HG02870 (cell line): Measurements from ENCODE around the gene TMTC2.
"Not testable (repeated sequence)": the region's sequence is repeated elsewhere in the genome, so short reads cannot be mapped to it uniquely, and the experiment has no call there.

Source experiments
- ATAC-seq: cut with Tn5 transposase; IDR thresholded peaks from one replicate; pipeline ENCODE4 v1.9.1; 2021; ENCODE audit warnings: mild to moderate bottlenecking, moderate library complexity; ENCODE audit not compliant: unreplicated experiment

Gene TMTC2

DNA sequence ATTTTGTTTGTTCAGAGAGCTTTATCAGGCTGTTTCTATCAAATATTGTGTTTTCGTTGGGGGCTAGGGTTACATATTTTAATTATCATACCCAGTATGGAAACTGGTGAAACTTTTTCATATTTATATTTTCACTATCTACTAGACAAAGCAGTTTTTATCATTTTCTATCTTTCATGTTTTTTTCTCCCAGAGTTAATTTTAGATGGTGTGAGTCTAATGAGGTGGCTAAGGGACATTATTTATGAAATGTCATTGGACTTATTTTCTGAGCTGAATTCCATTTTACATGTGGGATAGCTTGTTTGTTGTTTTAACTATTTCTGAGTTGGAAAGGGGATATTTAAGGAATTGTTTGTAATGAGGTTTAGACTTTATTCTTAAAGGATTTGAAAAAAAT, 100.3 kb downstream of the TMTC2 start:
- no peak for ATAC-seq

DNA sequence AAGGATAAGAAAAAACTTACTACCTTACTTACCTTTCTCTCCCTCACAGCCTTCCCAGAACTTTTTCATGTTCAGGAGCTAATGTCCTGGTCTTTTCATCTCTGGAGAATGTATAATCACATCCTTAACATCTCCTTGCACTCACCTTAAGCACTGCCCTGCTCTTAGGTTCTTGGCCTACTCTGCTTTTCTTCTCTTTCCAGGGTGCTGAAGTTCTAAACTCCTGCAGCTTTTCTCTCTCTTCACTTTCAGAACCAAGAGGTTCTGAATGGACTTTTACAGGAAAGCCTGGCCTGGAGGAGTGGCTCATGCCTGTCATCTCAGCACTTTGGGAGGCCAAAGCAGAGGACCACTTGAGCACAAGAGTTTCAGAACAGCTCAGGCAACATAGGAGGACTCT, 101.9 kb downstream of the TMTC2 start:
- ATAC-seq, result no peak

- ATAC-seq, result no peak
Measured at GRCh38 chr12:82789674-82790073, 103.0 kb downstream of the TMTC2 start.

- no peak for ATAC-seq
Measured at GRCh38 chr12:82793751-82794281, 107.1 kb downstream of the TMTC2 start.

GRCh38 chr12:82797480-82797879, 110.8 kb downstream of the TMTC2 start:
- no peak for ATAC-seq

DNA sequence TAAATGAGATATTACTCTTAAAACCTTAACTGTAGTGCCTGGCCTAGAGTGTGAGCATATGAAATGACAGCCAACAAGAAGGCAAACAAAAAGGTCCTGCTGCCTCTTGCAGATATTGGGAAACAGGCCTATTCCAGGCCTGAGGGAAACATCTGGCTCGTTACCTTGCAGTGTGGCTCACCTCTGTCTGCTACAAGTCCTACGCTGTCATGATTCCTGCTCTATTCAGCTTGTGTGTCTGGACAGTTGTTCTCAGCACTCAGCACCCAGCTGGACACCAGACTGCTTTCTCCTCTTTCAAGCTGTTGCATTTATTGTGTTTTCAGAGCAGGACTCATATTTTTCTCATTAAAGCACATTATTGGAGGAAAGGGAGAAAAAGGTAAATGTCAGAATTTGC, 113.5 kb downstream of the TMTC2 start:
- ATAC-seq, result no peak

DNA sequence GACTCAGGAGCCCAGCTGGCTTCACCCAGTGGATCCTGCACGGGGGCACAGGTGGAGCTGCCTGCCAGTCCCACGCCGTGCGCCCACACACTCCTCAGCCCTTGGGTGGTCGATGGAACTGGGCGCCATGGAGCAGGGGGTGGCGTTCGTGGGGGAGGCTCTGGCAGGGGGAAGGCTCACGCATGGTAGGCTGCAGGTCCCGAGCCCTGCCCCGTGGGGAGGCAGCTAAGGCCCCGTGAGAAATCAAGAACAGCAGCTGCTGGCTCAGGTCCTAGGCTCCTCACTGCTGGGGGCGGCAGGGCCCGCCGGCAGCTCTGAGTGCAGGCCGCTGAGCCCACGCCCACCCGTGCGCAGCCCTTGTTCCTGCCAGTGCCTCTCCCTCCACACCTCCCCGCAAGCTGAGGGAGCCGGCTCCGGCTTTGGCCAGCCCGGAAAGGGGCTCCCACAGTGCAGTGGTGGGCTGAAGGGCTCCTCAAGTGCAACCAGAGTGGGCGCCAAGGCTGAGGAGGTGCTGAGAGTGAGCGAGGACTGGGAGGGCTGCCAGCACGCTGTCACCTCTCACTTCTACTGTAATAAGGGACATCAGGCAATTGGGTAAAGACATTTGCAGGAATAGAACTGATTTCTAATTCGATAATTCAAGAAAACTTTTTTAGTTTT, 115.4 kb downstream of the TMTC2 start:
- no peak for ATAC-seq

- no peak for ATAC-seq
Measured at GRCh38 chr12:82803201-82803600, 116.5 kb downstream of the TMTC2 start.

- ATAC-seq, result no peak
Measured at GRCh38 chr12:82804601-82805000, 117.9 kb downstream of the TMTC2 start.

DNA sequence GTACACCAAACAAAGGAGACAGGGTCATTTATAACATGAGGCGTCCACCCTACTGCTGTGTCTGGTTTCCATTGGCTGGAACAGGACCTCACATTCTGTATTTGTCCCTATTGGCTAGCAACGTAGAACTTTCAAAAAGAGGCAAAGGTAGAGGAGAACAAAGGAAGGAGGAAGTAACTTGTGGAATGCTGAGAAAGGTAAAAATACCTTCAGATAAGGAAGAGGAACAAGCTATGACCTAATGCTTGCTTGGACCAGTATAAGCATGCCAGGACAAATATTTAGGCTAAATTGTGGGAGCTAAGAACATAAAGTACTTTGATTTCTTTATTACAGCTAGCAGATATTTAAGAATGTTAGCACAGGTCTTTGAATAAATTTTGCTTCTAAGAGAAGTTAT, 118.3 kb downstream of the TMTC2 start:
- ATAC-seq, result not testable (repeated sequence)

DNA sequence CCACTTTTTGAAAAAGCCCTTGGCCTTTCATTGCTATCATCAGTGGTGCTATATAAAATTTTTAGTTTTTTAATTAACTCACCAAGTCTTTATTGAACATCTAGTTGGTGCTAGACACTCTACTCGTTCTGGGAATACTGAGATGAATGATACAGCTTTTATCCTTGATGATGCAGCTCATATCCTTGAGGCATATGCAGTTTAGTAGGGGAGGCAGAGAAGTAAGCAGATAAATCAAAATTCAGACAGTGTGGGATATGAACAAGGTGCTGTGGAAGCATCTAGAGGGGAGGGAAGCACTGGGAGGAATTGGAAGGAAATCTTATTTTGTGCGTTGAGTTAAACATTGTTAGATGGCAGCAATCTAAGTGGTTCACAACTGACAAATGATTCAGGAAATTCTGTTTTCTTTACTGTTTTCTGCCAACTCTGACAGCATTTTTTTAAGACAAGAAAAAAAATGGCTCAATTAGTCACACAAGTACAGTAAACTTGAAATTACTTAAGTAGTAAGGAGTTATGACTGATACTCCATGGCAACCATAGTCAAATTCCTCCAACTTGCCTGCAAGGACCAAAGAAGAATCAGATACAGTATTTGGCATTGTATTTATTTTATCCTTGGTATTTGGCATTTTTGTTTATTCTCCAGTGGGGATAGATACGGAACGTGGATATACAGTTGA, 119.2 kb downstream of the TMTC2 start:
- no peak for ATAC-seq

DNA sequence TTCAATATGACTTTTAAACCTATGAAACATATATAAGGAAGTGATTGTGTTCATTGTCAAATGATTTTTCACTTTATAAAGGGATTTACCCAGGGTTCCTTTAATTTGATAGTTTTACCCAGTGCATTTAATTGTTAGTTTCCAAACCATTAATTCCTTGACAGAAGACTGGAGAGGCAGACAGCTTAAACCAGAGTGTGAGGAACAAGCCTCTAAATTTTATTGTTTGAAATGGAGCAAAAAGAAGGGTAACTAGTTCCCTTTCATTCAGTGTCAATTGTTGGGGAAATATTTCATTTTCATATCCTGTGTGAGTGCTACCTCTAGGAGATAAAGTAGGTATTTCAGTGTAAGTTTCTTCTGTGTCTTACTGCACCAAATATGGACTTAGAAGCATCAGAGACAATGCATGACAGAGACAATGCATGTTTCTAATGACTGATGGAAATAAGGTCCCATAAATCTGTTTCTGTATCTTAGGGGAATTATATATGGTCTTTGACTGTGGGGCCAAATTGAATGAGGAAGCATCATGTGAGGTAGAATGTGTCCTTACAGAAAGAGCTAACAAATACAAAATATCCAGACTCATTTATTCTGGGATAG, 120.5 kb downstream of the TMTC2 start:
- no peak for ATAC-seq

DNA sequence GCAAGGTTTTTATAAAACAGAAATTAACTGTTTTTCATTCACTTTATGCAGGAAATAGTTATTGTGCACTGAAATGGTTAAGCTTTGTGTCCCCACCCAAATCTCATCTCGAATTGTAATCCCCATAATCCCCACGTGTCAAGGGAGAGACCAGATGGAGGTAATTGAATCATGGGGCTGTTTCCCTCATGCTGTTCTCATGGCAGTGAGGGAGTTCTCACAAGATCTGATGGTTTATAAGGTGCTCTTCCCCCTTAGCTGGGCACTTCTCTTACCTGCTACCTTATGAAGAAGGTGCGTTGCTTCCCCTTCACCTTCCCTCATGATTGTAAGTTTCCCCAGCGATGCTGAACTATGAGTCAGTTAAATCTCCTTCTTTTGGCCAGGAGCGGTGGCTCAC, 123.9 kb downstream of the TMTC2 start:
- no peak for ATAC-seq

GRCh38 chr12:82817368-82817767, 130.7 kb downstream of the TMTC2 start:
- no peak for ATAC-seq

DNA sequence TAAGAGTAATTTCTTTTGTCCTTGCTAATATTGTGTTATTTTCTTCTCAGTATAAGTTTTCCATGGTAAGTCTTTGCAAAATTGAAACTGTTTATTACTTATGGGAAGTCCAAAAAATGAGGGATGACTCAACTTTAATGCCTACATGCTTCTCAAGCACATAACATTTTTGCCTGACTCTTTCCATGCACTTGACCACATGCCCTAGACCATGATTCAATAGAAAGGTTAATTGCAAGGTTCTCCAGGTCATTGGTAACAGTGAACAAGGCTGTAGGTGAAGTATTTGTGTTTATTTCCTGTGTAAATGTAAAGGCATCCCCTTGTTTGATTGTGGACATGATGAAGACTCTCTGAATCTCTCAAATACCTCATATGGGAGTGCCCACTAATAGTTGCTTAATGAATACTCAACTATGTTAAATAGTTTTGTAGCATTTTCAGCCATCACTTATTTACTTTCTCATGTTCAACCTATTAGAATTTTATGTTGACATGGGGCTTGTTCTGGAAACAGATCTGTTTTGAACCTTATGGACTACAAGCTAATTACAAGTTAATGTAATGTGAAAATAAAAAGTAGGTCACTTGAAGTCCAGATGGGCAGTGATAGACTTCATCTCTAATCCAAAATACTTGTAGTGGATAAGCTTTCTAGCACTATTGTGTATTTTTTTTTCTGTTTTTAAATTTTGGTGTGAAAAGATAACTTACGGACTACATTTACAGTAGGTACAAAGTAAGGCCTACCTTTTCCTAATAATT, 131.7 kb downstream of the TMTC2 start:
- no peak for ATAC-seq

DNA sequence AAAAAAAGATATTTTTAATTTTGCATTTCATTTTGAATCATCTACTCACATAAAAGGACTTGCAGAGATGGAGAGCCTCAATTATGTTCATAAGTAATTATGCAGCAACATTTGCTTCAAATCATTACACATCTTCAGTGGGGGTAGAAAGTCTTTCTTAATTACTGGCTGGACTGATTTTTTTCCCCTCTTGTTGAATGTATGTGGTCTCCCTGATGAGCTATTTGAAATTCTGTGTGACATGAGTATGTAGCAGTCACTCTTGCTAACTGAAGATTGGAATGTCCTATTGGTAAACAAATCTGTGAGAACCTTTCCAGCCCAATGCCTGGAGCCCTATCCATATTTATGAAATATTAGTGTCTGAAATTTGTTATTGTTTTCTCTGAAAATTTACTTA, 139.8 kb downstream of the TMTC2 start:
- no peak for ATAC-seq

GRCh38 chr12:82832096-82832495, 145.4 kb downstream of the TMTC2 start:
- no peak for ATAC-seq

DNA sequence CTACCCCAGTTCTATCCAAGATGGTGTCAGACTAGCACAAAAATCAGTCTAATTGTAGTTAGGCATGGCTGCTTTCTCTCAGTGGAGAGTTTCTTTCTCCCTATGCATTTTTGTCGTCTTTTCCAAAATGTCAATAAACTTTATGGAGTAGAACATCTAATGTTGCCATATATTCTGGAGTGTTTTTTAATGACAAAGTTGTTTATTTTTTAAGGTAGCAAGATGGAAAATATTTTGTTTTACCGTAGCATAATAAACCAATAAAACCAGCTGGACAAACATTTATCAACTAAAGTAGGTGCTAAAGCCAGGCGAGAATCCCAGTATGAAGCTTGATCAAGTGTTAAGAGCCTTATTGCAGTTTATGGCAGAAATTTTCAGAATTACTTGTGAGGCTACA, 146.3 kb downstream of the TMTC2 start:
- ATAC-seq, result no peak

DNA sequence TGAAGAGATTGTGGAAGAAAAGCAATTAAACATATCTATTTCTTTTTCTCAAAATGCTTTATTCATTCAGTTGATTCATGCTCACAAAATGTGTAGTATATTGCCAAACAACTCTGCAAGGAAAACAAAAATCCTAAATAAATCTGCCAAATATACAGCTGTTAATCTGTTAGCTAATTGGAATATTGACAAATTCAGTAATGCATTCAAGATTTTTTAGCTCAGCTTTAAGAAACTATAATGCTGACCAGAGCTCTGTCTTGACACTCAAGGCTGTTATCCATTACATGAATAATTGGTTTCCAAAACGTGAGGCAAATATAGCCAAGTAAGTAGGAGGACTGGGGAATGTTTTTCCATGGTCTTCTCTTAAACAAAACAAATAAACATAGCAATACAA, 146.8 kb downstream of the TMTC2 start:
- ATAC-seq, result no peak

GRCh38 chr12:82835217-82835616, 148.5 kb downstream of the TMTC2 start:
- no peak for ATAC-seq

GRCh38 chr12:82838131-82838551, 151.4 kb downstream of the TMTC2 start:
- ATAC-seq, result no peak
